Esophagus muscularis mucosa (tissue), 4 donors: Measurements from ENCODE around the gene SHC2. TPM values are rescaled to one million over a fixed set of nuclear protein-coding genes. Genes with fewer than 3 reads are reported as not detected.

ENCODE experiments used
- DNase-seq: peaks from one replicate; pipeline ENCODE4 v3.0.0-alpha.2; 2017; ENCODE audit errors: extremely low spot score
- H3K27ac ChIP-seq, 4 donors: fragments of 200-600 bp; sonication (generic); replicated peaks in 1 of 4; 1 replicate in 3 of 4; 2 replicates in 1 of 4; pipeline ENCODE4 v1.5.1; 2016 to 2019; ENCODE audit warnings: mild to moderate bottlenecking in 1 of 4
- H3K27me3 ChIP-seq, 4 donors: fragments of 200-600 bp; sonication (generic); one replicate each; pipeline versions ENCODE4 v1.5.1 to v1.6.0; 2016 to 2019
- H3K36me3 ChIP-seq, 4 donors: fragments of 200-600 bp; sonication (generic); one replicate each; pipeline ENCODE4 v1.5.1; 2016 to 2019
- H3K4me1 ChIP-seq, 4 donors: fragments of 200-600 bp; sonication (generic); one replicate each; pipeline ENCODE4 v1.5.1; 2016 to 2019
- H3K4me3 ChIP-seq, 4 donors: fragments of 200-600 bp; sonication (generic); 1 replicate in 2 of 4; 2 replicates in 2 of 4; pipeline ENCODE4 v1.5.1; 2016 to 2019; ENCODE audit warnings: mild to moderate bottlenecking in 4 of 4, moderate library complexity in 1 of 4
- H3K9me3 ChIP-seq, 4 donors: fragments of 200-600 bp; sonication (generic); 1 replicate in 3 of 4; 2 replicates in 1 of 4; pipeline ENCODE4 v1.5.1; 2016 to 2019
- EP300 ChIP-seq: sonication (generic); formaldehyde crosslinking; IDR thresholded peaks from one replicate; pipeline ENCODE4 v1.6.1; 2017; ENCODE audit warnings: antibody characterized with exemption
- POLR2A ChIP-seq: fragments of 450-650 bp; IDR thresholded peaks from one replicate; pipeline ENCODE4 v1.6.1; 2017; ENCODE audit warnings: antibody characterized with exemption, moderate library complexity, mild to moderate bottlenecking, low read depth
- POLR2AphosphoS5 ChIP-seq, 2 donors: sonication (generic); formaldehyde crosslinking; IDR thresholded peaks; one replicate each; pipeline ENCODE4 v1.6.1; 2017; ENCODE audit warnings: antibody characterized with exemption in 2 of 2
- WGBS: methylation state at CpG from one replicate; pipeline ENCODE4 v1.1.5; 2018; 5-methylcytosine and 5-hydroxymethylcytosine counted together
- intact Hi-C: fragments of 100-400 bp; cut with DNase I; formaldehyde crosslinking; loops from one replicate; pipeline ENCODE4 v1.15.1; 2023
- total RNA-seq, 4 donors: library from RNA; depleted of rRNA; stranded (reverse); fragments of >200 nt; gene quantifications; one replicate each; pipeline versions ENCODE4 v1.1.0 to v1.2.1, GENCODE V29; 2016
- TF ChIP-seq, protein P1 (sequence below), 3 experiments: fragments of 200-600 bp in 2 of 3; fragments of 450-650 bp in 1 of 3; sonication (generic) in 2 of 3; IDR thresholded peaks; one replicate each; pipeline ENCODE4 v1.5.1; 2017 to 2019; ENCODE audit warnings: antibody characterized with exemption in 3 of 3, mild to moderate bottlenecking in 2 of 3, moderate library complexity in 1 of 3

The SHC2 gene
- total RNA-seq, 4 donors from 2014 or later: 11.2 to 35.6 (median 18.7) TPM

DNA sequence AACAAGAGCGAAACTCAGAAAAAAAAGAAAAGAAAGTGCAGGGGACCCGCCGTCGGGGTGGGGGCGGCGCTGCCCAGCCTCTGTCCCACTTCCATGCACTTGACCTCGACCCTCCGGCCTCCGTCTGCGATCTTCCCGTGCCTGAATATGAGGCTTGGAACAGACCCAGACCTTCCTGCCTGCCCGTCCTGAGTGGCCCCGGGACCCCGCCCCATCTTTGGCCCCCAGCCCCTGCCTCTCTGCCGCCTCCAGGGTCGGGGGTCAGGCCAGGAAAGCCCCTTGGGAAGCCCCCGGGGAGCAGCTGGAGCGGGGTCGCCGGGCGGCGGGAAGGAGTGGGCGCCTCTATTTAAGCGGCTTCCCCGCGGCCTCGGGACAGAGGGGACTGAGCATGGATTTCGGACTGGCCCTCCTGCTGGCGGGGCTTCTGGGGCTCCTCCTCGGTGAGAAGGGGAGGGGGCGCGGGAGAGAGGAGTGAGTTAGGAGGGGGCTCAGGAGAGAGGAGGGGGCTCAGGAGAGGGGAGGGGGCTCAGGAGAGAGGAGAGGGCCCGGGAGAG, 35.4 kb upstream of the SHC2 start, which contains the start of gene MADCAM1:
TSS of gene MADCAM1 (plus strand) at position 375 of the 554 bp plus-strand sequence. CDS start at position 389, 14 bp downstream.
- Histone ChIP-seq H3K27me3 (peaks cover 3 to 63% (median 37%) of the 10 kb centered on the region in 4 donors), H3K36me3 (no peaks in the 10 kb centered on the region)

GRCh38 chr19:495402-496111, 34.7 kb upstream of the SHC2 start:
- 45% methylated on average over 10 of the region's 32 CpGs for WGBS
- Histone ChIP-seq H3K9me3 (no peaks in the 10 kb centered on the region), H3K36me3 (no peaks in the 10 kb centered on the region), H3K4me3 (no peak overlapping the region), H3K27me3 (peaks cover 3 to 59% (median 37%) of the 10 kb centered on the region in 4 donors), H3K27ac (no peak overlapping the region), H3K4me1 (peaks cover 8 to 31% (median 24%) of the 10 kb centered on the region in 4 donors)
- no peak for TF ChIP-seq EP300
- TF ChIP-seq POLR2A: no peak
- TF ChIP-seq POLR2AphosphoS5 (IDR thresholded peaks at IDR 0.05): no peak
- TF ChIP-seq, protein P1, sequence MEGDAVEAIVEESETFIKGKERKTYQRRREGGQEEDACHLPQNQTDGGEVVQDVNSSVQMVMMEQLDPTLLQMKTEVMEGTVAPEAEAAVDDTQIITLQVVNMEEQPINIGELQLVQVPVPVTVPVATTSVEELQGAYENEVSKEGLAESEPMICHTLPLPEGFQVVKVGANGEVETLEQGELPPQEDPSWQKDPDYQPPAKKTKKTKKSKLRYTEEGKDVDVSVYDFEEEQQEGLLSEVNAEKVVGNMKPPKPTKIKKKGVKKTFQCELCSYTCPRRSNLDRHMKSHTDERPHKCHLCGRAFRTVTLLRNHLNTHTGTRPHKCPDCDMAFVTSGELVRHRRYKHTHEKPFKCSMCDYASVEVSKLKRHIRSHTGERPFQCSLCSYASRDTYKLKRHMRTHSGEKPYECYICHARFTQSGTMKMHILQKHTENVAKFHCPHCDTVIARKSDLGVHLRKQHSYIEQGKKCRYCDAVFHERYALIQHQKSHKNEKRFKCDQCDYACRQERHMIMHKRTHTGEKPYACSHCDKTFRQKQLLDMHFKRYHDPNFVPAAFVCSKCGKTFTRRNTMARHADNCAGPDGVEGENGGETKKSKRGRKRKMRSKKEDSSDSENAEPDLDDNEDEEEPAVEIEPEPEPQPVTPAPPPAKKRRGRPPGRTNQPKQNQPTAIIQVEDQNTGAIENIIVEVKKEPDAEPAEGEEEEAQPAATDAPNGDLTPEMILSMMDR (IDR thresholded peaks at IDR 0.05): peak; percentile 35 to 77 (median 46)
- DNase-seq: no peak
- intact Hi-C loops: no loop called here

More for the DNA sequence above, 35.4 kb upstream of the SHC2 start, which contains the start of gene MADCAM1:
- DNase-seq: no peak
- Histone ChIP-seq H3K4me1 (peaks cover 8 to 31% (median 24%) of the 10 kb centered on the region in 4 donors), H3K27ac (no peak within 1 kb of the TSS), H3K4me3 (peak within 1 kb of the TSS in 1 of 4 donors; percentile 39), H3K9me3 (no peaks in the 10 kb centered on the region)
- WGBS: 9% methylated on average over 20 of the region's 33 CpGs
- intact Hi-C loops: no loop called here
- no peak for TF ChIP-seq POLR2A
- TF ChIP-seq, protein P1 (IDR thresholded peaks at IDR 0.05): no peak

DNA sequence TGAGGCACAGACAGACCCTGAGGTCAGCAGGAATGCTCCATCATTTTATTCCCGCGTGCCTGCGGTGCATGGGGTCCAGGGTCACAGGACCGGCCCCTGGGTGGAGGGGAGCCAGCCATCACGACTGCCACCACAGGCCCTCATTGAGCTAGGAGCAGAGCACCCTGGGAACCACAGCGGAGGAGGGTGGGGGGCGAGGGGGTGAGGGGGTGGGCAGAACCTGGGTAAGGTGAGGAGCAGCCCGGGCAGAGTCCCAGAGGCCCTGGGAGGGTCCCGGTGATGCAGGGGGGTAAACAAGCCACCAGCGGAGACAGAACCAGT, 34.2 kb upstream of the SHC2 start:
- intact Hi-C loops: no loop called here
- DNase-seq: no peak
- peaks cover 3 to 56% (median 37%) of the 10 kb centered on the region in 4 donors for H3K27me3 ChIP-seq
- H3K4me3 ChIP-seq: no peak overlapping the region
- H3K36me3 ChIP-seq: no peaks in the 10 kb centered on the region
- peaks cover 8 to 33% (median 25%) of the 10 kb centered on the region in 4 donors for H3K4me1 ChIP-seq
- TF ChIP-seq, protein P1 (IDR thresholded peaks at IDR 0.05): no peak
- TF ChIP-seq POLR2A (no peak), EP300 (no peak), POLR2AphosphoS5 (IDR thresholded peaks at IDR 0.05) (no peak)
- no peak overlapping the region for H3K27ac ChIP-seq
- 52% methylated on average over 9 of the region's 10 CpGs for WGBS
- no peaks in the 10 kb centered on the region for H3K9me3 ChIP-seq

DNA sequence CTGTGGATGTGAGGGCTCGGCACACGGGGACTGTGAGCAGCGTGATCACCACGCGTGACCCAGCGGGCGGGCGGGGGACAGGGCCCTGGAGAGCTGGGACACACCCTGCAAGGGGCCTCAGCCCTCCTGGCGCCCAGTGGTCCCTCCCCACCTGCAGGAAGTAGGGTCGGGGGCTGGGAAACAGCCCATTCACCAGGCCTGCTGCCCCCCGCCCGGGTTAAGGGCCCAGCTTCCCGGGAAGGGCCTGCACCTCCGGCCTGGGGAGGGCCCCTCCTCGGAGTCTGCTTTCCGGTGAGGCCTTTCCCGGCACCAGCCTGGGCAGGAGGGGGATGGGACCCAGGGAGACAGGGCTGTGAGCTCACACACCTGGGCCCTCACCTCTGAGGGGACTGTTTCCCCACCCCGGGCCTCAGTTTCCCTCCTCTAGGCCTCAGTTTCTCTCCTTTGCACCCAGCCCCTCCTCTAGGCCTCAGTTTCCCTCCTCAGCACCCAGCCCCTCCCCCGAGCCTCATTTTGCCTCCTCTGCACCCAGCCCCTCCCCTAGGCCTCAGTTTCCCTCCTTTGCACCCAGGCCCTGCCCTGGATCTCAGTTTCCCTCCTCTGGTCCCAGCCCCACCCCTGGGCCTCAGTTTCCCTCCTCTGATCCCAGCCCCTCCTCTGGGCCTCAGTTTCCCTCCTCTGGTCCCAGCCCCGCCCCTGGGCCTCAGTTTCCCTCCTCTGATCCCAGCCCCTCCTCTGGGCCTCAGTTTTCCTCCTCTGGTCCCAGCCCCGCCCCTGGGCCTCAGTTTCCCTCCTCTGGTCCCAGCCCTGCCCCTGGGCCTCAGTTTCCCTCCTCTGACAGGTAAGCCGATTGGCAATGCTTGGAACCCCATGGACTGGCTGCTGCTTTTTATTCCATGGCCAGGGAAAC, 33.6 kb upstream of the SHC2 start:
- Histone ChIP-seq H3K27me3 (peaks cover 3 to 50% (median 36%) of the 10 kb centered on the region in 4 donors), H3K27ac (no peak overlapping the region), H3K4me3 (no peak overlapping the region), H3K9me3 (no peaks in the 10 kb centered on the region), H3K4me1 (peaks cover 14 to 39% (median 31%) of the 10 kb centered on the region in 4 donors), H3K36me3 (no peaks in the 10 kb centered on the region)
- intact Hi-C loops: no loop called here
- no peak for DNase-seq
- no peak for TF ChIP-seq POLR2A
- TF ChIP-seq, protein P1 (IDR thresholded peaks at IDR 0.05): no peak
- no peak for TF ChIP-seq POLR2AphosphoS5 (IDR thresholded peaks at IDR 0.05)
- no peak for TF ChIP-seq EP300
- WGBS: 55% methylated on average over 13 of the region's 22 CpGs
